GM12891 (cell line): ENCODE data around the gene SULF2.

ENCODE experiments used
- POLR2A ChIP-seq: IDR thresholded peaks from 2 replicates; pipeline ENCODE4 v1.6.1; 2011; ENCODE audit warnings: low read depth, low read length, control low read depth
- POLR2AphosphoS5 ChIP-seq: IDR thresholded peaks from 2 replicates; pipeline ENCODE4 v1.6.1; 2011; ENCODE audit warnings: low read depth, low read length, control low read depth
- SPI1 ChIP-seq: IDR thresholded peaks from 2 replicates; pipeline ENCODE4 v1.6.1; 2011; ENCODE audit warnings: low read depth, low read length, control low read depth
- TAF1 ChIP-seq: IDR thresholded peaks from 2 replicates; pipeline ENCODE4 v1.6.1; 2011; ENCODE audit warnings: low read depth, low read length, control low read depth

DNA sequence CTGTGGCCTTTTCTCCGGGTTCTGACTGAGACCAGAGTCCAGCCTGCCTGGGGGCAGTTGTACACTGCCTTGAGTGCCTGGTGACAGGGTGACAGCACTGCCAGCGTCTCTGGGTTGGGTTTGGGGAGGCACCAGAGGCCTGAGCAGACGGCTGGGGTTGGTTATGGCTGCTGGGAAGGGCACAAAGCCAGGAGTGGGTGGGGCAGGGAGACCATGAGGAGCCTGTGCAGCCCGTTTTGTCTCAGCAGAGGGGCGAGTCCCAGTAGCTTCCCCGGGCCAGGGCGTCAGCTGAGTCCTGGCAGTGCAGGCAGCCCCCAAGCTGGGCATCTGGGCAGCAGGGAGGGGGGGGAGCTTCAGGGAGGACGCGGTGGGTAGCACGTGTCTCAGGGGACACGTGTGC lies 15.3 kb upstream of the SULF2 start:
- TF ChIP-seq SPI1 (no peak), POLR2A (no peak), TAF1 (no peak), POLR2AphosphoS5 (no peak)
